Medulla oblongata (tissue), 1 donor: Measurements from ENCODE around the gene CRP.
"Not testable (repeated sequence)": the region's sequence is repeated elsewhere in the genome, so short reads cannot be mapped to it uniquely, and the experiment has no call there.

Source experiments
- DNase-seq: peaks from one replicate; pipeline ENCODE4 v3.0.0-alpha.2; 2015; ENCODE audit errors: extremely low spot score

The CRP gene

DNA sequence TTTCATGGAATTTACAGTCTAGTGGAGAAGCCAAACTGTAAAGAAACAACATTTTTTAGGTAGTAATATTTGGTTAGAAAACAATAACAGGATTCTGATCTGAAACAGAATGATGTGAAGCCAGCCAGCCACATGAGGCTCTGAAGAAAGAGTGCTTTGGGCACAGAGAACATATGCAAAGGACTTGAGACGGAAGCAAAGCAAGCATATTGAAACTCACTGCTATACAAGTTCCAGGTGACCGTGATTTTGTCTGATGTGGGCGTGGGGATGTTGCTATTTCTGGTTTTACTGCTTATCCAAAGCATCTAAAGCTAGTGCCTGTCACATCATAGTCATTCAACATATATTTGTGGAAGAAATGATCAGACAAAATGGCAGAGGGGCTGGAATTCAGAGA is 14.7 kb downstream of the CRP start:
- DNase-seq = no peak

DNA sequence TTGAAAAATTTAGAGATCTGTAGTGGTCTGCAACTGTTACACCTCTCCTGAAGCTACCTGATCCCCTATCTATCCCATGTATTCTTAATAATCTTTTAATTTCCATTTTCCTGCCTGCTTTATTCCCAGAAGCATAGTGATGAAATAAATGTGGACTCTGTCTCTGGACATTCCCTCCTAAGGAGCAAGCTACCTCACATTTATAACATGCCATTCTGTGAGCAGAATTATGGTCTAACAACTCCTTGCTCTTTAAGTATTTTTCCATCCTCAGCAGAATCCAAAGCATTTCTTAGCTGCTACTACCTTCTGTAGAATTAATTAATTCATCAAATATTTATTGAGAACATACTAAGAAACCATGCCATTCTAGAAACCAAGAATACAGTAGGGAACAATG is 15.1 kb downstream of the CRP start:
- no peak for DNase-seq

GRCh38 chr1:159687511-159687910 is 26.9 kb downstream of the CRP start:
- no peak for DNase-seq

GRCh38 chr1:159686599-159687299 is 27.6 kb downstream of the CRP start:
- DNase-seq = no peak

GRCh38 chr1:159678939-159679338 is 35.5 kb downstream of the CRP start:
- no peak for DNase-seq

GRCh38 chr1:159675046-159675445 is 39.3 kb downstream of the CRP start:
- DNase-seq = no peak

GRCh38 chr1:159672390-159672789 is 42.0 kb downstream of the CRP start:
- not testable (repeated sequence) for DNase-seq

DNA sequence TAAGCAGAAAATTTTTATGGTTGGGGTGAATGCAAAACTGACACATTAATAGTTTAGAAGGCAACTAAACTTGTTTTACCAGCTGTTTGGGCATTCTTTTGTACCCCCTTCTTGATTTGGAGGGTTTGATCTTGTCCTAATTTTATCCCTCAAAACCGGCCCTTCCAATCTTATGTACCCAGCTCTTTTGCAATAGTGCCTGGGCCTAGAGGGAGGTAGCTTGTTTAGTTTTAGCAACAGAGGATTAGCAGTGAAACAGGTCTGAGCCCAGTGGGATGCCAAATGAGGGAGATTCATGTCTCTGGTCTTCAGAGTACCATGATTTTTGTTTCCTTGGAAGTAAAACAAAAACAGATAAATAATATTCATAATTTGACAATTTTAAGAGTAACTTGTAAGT is 45.1 kb downstream of the CRP start:
- DNase-seq = no peak

DNA sequence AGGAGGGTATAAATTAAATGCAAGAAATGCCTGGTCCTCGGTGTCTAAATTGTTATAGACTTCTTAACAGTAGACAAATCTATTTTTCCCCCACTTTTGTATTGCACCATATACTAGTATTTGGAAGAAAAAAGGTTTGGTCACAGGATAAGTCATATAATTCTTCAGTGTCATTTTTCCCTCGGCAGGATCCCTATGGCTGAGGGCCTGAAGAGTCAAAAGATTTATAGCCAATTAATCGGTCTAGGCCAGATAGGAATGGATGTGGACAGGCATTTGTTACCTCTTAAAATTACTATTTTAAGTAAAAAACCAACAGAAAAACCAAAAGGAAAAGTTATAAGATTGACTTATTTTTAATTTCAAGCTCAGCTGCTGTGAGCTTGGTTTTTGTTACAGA is 45.6 kb downstream of the CRP start:
- no peak for DNase-seq

DNA sequence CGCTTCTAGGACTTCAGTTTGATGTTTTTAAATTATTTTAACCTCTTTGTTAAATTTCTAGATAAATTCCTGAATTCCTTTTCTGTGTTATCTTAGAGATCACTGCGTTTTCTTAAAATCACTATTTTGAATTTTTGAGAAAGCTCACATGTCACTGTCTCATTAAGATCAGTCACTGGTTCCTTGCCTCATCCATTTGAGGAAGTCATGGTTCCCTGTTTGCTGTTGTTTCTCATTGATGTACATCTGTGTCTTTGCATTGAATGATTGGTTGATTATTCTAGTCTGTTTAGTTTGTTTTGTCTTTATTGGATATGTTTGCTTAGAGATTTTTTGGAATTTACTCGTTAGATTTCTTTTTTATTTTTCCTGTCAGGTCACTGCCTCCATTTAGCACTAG is 50.1 kb downstream of the CRP start:
- no peak for DNase-seq

DNA sequence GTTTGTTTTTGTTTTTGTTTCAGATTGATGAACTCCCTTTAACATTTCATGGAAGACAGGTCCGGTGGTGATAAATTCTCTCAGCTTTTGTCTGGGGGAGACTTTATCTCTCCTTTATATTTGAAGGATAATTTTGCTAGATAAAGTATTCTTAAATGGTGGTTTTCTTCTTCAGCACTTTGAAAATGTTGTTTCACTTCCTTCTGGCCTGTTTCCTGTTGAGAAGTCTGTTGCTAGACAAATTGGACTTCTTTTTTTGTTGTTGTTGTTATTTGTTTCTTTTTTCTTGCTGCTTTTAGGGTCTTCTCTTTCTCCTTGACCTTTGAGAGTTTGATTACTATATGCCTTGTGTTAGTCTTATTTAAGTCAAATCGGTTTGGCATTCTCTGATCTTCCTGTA is 50.8 kb downstream of the CRP start:
- DNase-seq = no peak
